Fibroblast of gingiva (primary cell): Measurements from ENCODE around the gene DRC1.
A peak's percentile ranks its signal among the peaks of the same experiment; 100 is the strongest.

Experiments
- DNase-seq: peaks from one replicate; pipeline ENCODE4 v3.0.0-alpha.2; 2011; ENCODE audit warnings: low read depth

Gene DRC1

DNA sequence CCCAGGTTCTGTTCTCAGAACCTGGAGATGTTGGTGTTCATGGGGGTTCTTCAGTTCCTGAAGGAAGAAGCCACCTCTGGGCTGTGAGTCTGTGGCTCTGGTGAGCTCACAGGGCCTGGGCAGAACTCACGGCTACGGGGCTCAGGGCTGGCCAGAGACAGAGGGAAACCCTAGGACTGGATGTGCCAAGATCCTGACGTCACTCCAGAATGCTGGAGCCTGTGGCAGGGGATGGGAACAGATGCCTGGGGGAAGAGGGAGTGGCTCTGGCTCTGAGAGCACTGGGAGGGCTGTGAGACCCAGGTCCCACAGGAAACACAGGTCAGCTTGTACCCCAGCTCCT, 76.2 kb downstream of the DRC1 start, which contains the start of gene OTOF:
TSS of gene OTOF (minus strand) at position 214 of the 343 bp plus-strand sequence.
- DNase-seq, result peak; percentile 40

DNA sequence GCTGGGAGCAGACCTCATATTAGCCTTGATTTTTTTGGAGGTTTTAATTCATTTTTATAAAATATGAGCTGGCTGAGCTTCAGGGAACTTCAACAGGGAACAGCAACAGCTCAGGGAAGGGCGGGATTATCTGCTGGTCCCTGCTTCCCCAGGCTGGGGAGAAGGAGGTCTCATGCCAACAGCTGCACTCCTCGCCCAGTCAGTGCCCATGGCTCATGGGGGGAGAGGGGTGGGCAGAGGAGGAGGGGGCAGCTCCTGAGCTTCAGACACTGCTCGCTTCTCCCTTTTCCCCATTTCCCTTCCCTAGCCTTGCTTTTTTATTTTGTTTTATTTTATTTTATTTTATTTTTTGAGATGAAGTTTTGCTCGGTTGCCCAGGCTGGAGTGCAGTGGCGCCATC, 76.6 kb downstream of the DRC1 start:
- DNase-seq, result no peak

DNA sequence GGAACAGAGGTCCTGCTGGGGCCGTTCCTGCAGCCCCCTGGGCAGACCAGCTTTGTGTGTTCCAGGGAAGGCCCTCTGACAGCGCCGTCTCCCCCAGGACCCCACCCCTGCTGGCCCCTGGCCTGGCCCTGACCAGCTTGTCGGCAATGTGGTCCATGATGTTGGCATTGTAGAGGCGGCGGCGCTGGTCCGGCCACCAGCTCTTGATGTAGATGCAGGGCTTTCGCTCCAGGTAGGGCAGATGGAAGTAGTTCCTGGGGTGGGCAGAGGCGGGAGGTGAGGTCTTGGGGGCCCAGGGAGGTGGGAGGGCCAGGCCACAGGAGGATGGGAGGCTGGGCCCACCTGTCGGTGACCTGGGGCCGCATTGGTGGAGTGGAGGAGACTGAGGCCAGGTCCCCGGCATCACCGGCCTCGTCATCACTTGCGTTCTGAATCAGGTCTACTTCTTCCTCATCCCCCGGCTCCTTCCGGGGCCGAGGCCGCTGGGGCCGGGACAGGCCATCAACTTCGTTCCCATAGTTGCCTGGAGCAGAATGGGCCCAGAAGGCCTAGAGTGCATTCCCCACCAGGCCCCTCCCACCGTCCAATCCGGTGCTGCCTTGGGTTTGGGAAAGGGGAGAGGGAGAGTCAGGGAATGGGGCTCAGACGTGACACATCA, 77.5 kb downstream of the DRC1 start:
- no peak for DNase-seq

DNA sequence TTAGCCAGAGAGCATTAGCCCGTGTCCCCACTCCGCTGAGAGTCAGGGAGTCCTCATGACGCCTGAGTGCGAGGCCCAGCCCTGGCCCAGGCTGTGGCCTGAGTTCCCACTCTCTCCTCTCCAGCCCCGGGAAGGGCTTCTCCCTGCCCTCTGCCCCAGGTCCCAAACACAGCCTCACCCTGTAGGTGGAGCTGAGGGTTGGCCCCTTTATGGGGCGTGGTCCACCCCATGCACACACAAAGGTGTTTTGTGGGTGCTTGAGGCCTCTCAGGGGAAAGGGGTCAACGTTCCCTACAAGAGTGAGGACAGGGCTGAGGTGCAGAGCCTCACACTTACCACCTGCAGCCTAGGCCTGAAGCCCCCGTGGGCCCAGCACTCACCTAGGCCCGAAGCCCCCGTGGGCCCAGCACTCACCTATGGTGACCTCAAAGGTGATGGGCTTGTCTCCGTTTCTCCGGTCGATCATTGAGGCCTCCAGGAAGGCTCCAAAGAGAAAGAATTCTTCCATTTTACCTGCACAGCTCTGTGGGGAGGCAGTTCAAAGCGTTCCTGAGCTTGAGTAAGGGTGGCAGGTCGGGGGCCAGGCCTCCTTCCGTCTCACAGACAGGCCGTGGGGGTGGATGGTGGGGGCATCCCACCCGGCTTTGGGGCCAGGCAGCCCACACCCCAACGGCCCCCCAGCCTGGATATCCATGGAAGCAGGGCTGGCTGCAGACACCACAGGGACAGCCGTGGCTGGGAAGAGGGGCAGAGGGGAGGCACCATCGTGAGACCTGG, 78.3 kb downstream of the DRC1 start:
- DNase-seq, result no peak

DNA sequence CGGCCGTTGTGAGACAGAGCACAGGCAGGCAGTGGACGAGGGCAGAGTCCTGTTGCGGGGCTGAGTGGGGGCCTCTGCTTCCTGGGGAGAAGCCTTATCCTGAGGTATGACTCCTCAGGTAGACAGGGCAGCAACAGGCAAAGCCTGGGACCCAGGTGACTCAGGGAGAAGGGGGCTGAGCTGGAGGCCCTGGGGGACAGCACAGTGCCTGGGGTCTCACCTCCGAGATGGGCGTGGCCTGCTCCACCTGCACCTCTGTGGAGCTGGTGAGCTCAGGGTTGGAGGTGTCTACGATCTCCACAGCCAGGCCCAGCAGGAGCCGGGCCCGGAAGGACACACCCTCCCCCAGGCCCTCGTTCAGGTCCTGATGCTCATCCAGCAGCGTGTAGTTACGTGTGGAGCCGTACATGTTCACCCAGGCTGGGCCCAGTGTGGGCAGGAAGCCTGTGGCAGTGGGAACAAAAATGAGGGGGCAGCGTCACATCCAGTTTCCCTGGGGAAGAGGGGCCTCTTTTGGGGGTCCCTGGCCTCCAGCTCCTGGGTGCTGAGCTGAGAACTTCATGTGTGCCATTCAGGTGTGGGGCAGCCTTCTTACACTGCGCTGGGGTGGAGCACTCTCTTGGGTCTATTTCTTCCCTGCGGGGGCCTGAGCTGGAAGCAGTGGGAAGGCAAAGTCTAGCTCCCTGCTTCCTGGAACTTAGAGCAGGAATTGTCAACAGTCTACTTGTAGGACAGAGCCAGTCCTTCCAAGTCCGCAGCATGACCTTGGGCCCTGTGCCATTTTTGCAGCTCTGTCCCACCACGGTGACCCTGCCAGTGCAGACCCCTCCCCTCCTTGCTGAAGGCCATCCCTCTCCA, 79.1 kb downstream of the DRC1 start:
- no peak for DNase-seq

DNA sequence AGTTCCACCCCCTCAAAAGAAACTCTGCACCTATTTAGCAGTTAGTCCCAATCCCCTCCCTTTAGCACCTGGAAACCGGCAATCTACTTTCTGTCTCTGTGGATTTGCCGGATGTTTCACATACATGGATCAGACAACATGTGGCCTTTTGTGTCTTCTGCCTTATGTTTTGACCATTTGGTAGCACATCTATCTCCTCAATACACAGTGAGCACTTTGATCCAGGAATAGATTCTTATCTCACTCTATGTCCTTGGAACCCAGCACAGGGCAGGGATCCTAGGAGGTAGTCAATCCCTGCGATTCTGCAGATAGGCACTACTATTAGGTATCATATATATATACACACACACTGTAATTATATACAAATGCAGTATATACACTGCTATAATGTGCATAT, 80.0 kb downstream of the DRC1 start:
- no peak for DNase-seq

DNA sequence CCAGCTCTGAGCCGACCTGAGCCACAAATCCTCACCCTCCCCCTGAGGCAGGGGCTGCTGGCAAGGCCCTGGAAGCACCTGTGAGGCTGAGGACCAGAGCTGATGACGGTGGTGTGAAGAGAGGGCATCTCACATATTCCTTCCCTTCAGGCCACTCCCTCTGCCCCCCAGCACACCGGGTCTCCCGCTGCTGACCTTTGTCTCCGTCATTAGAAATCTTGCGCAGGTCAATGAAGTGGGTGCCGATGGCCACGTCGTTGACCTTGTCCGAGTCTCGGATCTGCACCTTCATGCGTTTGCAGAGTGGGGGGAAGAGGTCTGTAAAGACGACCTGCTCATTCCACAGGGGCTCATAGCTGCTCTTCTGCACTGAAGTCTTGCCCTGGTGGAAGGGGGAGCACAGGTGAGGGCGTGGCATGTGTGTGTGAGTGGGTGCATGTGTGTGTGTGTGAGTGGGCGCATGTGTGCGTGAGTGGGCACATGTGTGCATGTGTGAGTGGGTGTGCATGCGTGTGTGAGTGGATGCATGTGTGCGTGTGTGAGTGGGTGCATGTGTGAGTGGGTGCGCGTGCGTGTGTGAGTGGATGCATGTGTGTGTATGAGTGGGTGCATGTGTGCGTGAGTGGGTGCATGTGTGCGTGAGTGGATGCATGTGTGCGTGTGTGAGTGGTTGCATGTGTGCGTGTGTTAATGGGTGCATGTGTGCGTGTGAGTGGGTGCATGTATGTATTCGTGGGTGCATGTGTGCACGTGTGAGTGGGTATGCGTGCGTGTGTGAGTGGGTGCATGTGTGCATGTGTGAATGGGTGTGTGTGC, 80.7 kb downstream of the DRC1 start:
- DNase-seq, result no peak

DNA sequence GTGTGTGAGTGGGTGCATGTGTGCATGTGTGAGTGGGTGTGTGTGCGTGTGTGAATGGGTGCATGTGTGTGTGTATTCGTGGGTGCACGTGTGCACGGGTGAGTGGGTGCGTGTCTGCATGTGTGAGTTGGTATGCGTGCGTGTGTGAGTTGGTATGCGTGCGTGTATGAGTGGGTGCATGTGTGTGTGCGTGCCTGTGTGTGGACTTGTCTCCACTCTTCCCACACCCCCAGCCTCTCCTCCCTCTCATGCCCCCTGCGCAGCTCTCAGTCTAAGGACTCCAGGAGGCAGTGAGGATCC, 81.3 kb downstream of the DRC1 start:
- DNase-seq, result no peak

DNA sequence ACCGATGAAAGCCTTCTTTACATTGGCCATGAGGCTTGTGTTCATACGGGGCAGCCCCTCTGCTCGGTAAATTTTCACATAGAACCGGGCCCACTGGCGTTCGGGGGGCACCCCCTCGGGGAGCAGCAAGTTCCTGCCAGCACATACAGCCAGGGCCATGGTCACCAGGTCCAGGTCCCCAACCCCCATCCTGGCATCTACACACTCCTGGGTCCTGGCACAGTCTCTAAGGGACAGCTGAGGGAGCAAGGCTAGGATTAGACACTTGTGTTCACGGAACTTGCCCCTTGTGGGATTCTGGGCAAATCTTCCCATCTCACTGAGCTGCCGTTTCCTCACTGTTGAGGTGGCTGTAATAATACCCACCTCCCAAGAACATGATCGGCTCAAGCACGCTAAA, 81.8 kb downstream of the DRC1 start:
- no peak for DNase-seq

DNA sequence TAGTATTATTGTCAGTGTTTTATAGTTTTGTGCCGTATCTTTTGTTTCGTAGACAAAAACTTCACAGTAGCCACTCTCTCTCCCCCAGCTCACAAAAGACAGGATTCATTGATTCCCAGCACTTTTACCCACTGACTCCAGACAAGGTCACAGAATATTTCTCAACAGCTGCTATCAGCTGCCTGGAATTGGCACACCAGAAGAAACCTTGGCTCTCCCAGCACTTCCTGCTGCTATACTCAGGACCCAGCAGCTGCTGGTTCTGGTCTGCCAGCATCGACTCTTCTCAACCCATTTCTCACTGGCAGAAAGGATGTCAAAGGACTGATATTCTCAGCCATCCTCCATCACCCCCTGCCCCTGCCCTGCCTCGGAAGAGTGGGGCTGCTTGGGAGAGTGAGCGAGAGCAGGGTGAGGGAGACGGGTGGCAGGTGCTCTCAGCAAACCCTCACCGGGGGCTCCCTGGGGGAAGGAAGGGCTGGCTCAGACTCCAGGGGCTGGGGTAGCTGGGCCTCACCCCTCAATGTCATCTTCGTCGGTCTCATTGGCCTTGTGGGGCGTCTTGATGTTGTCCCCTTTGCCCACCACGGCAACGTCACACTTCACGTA, 82.3 kb downstream of the DRC1 start:
- no peak for DNase-seq

DNA sequence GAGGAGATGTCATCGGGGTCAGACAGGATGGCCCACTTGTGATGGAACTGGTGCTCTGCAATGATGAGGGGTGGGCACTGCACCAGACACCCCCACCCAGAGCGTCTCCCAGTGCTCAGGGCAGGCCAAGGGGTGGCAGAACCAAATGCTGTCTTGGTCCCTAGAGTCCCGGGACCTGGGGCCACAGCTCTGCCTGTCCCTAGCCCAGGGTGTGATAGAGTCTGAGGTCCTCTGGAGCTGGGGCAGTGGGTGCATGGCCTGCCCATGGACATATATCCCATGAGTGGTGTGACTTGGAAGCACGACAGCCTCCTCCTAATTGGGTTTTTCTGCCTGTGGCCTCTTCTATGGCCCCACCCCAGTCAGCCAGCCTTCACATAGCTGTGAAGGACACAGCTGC, 82.9 kb downstream of the DRC1 start:
- no peak for DNase-seq

DNA sequence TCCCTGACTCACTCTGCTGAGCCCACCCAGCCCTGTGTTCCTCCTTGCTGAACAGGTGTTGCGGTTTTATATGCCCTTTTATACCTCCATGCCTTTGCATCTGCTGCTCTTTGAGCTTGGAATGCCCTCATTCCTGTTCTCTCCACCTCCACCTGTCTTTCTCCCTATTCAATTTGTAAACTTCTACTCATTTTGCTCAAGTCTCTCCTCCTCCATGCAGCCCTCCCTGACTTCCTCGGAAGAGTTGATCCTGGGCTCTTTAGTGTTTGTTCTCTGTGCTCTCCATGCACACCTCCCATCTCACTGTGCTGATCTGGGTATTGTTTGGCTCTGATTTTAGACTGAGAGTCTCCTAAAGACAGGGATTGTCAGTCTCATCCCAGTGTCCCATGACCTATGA, 83.4 kb downstream of the DRC1 start:
- DNase-seq, result no peak

DNA sequence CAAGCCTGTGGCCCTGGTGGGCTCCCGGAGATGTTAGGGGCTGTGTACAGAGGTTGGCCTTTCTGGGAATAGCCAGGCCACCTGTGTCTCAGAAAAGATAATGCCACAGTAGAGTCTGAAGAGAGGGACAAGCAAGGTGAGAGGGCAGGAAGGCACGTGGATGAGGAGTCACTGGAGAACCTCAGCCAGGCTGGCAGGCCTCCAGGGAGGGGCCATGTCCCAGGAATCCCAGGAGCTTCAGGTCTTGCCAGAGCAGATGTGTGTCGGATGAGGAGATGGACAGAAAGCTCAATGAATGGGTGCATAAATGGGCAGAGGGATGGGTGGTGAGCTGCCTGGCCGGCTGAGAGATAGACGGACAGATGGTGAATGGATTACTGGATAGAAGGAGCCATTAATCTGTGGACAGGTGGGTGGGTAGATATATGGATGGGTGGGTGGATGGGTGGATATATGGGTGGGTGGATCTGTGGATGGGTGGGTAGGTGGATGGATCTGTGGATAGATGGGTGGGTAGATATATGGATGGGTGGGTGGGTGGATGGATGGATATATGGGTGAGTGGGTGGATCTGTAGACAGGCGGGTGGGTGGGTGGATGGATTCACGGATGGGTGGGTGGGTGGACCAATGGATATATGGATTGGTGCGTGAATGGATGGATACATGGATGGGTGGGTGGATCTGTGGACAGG, 84.2 kb downstream of the DRC1 start:
- DNase-seq, result no peak

DNA sequence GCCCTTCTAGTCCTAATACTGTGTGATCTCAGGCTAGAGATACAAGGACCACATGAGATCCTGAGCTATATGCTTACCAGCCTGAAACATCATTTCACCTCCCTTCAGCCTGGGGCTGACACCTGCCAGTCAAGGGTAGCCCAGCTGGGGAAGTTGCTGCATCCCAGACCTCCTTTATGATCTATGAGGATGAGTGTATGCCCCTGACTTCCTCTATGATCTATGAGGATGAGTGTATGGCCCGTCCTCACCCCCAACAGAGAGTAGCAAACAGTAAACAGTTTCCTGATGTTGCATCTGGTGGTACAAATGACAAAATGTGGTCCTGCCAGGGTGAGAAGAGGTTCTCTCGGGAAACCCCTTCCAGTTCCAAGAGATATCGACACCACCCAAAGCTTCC, 85.1 kb downstream of the DRC1 start:
- DNase-seq, result no peak

DNA sequence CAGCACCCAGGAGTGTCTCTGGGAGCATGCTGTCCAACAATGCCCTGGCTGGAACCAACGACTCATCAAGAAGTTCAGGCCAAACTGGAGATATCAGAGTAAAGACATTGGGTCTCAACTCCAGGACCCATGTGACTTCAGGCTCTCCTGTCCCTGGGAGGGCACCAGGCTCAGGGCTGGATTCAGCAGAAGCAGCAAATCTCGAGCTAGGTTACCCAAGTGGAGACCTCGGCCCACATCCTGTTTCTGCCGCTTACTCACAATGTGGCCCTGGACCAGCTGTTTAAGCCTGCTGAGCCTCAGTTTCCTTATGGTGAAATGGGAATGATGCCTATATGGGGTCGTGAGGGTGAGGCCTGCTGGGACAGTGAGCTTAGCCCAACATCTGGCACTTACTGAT, 85.5 kb downstream of the DRC1 start:
- DNase-seq, result no peak

DNA sequence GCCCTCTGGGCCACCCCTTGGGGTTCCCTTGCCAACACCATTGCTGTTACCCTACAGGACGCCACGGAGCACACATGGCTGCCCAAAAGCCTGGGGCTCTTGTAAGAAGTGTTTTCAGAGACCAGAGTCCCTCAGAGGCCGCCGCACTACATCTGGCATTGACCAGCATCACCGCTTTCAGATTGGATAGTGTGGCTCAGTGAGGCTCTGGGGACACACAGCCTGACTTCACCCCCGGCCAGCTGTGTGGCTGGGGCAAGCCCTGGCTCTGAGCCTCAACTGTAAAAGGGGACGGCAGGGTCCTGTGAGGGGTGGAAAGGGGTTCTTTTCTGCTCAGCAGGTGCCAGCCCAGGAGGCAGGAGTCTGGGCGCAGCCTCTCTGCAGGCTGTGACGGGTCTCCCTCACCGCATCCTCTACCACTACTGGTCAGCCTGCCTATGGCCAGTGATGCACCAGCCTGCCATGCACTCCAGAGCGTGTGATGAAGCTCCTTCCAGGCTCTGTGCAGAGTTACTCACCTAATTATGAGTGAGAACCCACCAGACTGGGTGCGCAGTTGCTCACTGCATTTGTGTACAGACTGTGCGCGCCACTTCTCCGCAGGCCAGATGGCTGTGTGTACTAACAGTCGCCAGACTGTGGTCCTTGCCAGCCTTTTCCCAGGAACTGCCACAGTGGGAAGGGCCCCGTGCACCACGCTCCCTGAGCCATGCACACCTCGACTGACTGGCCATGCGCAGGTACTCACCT, 86.9 kb downstream of the DRC1 start:
- no peak for DNase-seq

DNA sequence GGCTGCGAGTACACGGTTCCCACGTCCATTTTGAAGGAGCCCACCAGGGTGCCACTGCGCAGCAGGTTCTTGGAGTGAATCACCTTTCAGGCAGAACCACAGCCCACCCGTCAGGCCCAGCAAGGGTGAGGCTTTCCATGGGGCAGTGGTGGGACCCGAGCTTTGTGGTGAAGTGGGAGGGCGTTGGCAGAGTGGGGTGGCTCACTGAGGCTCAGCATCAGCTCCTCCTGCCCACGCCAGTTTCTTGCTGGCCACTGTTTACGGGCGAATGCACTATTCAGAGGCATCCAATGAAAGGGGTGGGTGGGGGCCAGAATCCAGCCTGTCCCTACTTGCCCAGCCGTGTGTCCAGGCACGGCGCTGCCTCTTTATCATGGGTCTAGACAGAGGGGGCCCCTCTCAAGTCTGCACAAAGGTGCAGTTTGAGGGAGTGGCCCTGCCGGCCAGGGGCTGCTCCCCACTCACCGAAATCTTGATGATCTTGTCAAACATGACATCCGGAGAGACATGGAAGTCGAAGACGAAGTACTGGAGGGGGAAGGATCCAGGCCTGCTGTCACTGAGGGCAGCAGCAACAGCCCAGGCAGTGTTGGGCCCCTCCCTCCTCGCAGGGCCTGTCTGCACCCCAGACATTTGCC, 87.6 kb downstream of the DRC1 start:
- DNase-seq, result no peak

DNA sequence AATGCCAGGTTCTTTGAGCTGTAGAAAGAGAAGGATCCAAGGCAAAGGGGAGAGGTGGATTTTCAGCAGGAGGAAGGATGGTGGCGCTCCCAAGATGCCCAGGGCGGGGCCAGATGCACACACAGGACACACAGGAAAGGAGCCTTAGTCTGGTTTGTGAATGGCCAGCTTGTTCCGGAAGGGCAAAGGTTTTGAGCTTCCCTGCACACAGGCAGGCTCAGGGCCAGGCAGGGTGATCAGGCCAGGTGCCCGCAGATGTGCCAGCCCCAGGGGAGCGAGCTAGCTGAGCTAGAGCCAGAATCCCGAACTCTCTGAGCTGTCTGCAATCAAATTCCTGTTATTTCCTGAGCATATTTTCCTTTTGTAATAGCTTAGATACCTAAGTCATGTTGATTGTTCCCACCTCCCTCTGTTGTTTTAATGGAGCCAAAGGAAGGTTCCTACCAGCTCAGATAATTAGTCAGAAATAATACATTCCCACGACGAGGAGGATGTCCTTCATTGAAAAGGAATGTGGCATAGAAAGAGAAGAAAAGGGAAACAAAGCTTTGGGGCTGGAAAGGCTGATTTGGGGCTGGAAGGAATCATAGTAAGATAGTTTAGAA, 89.9 kb downstream of the DRC1 start:
- DNase-seq, result no peak

DNA sequence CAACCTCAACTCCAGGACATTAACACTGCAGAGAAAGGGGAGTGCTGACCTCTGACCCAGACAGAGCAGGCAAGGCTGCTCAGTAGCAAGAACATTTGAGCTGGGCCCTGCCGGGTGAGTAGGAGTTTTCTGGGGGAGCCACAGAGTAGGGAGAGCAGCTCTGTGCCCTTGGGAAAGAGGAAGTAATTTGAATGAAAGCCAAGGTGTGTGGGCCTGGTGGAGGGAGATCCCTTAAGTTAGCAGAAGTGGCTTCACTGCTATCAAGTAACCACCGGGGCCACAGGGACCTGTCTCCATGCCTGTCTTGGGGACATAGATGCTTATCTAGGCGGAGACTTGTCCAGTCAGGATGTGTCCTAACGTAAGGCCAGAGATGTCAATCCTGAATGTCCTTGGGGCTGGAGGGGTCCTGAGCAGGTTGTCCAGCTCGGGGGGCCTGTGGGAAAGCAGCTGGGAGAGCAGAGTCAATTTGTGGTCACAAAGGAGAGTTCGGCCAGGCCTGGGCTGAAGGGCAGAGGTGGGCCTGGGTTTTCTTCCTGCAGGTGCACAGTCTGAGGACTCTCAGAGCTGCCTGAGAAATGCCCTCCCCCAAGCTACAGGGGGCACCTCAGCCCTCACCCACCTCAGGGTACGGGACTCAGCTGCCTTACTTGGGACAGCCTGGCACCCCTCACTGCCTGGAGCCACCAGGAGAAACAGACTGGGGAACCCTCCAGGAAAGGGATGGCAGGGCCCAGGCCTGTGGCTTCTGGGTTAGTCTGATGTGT, 91.2 kb downstream of the DRC1 start:
- DNase-seq, result no peak
